Measurements from ENCODE around the gene KIF5C. TPM values are rescaled to one million over a fixed set of nuclear protein-coding genes. Genes with fewer than 3 reads are reported as not detected.

KIF5C gene
- total and polyA plus RNA-seq, 4 experiments from 2014 or later = 3.0 to 21.3 (median 13.2) TPM

DNA sequence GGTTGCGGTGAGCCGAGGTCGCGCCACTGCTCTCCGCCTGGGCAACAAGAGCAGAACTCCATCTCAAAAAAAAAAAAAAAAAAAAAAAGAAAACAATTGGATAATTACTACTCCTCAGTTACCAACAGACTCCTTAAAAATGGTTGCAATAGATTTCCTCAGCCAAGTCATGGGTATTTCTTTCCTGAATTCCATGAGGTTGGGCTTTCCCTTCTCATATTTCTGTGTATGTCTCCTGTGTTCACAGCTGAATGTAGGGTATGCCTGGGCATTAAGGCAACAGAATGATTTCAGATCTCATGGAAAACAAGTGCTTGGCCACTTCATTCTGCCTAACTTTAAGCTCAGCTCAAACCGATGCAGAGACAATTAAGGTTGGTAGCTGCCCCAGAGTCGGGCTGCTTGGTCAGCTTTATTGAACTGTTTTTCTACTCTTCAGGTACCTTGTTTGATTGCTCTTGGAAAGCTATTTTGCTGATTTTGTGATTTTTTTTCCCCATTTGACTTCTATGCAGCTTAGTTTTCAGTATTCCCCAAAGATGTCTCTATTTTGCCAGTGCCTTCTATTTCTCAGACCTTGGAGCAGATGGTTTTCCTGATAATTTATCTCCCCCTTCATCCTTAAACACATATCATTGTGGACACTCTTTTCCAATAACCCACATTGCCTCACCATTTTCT is 24.8 kb downstream of the KIF5C start:
- Mint-ChIP-seq H3K27me3 (no peaks in the 10 kb centered on the region), H3K27ac (no peak overlapping the region), H3K4me3 (no peak overlapping the region), H3K9me3 (peaks cover 0 to 1% (median 0%) of the 10 kb centered on the region in 8 donors), H3K36me3 (peaks cover 5 to 15% of the 10 kb centered on the region in 2 donors), H3K4me1 (peaks cover 0 to 4% (median under 1%) of the 10 kb centered on the region in 4 donors)
- no peaks in the 10 kb centered on the region for H3K36me3 ChIP-seq (ENCODE audit: insufficient read depth, low read length)
- no peaks in the 10 kb centered on the region for H3K4me1 ChIP-seq (ENCODE audit: insufficient read depth, low read length)
- intact Hi-C loops (cut with micrococcal nuclease) = no loop called here
- POLR2A ChIA-PET (ENCODE audit: partially characterized antibody) = no interaction called here
- H3K27ac ChIP-seq (ENCODE audit: low read depth, low read length) = no peak overlapping the region
- CTCF ChIA-PET (ENCODE audit: partially characterized antibody) = interaction anchor here (2.6 kb wide), 1 partner anchor 27 kb away, joined by 8 read pairs; no protein-coding TSS in a partner anchor
- no peak overlapping the region for H3K4me3 ChIP-seq (ENCODE audit: low read length in 2 of 2)
- H3K9me3 ChIP-seq (ENCODE audit: control insufficient read depth in 1 of 2, low read length in 2 of 2) = no peaks in the 10 kb centered on the region
- no peaks in the 10 kb centered on the region for H3K27me3 ChIP-seq (ENCODE audit: insufficient read depth, low read length)
- DNase-seq = no peak

DNA sequence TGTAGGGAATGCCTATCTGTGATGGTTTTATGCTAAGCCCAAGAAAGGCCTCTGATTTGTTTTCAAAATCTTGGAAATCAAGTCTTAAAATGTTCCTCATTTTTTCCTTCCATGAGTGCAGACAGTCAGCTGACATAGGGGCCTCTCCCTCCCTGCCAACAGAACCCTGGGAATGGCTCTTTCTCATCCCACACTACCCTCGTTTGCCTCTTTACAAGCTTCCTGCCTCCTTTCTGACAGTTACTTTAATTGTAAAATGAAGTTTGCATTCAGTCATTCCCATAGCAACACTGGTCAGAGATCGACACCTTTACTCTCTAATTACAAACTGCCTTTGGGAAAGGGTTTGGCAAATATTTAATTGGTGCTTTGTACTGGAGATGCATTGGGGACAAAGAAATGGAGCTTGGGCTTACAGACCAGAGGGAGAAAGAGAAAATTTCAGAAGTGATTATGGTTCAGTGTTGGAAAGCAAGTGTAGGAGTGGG is 25.4 kb downstream of the KIF5C start:
- H3K4me1 Mint-ChIP-seq = peaks cover 0 to 4% (median 1%) of the 10 kb centered on the region in 4 donors
- no peak for DNase-seq
- Histone ChIP-seq H3K36me3 (ENCODE audit: insufficient read depth, low read length) (no peaks in the 10 kb centered on the region), H3K9me3 (ENCODE audit: control insufficient read depth in 1 of 2, low read length in 2 of 2) (no peaks in the 10 kb centered on the region), H3K27me3 (ENCODE audit: insufficient read depth, low read length) (no peaks in the 10 kb centered on the region), H3K4me1 (ENCODE audit: insufficient read depth, low read length) (no peaks in the 10 kb centered on the region), H3K4me3 (ENCODE audit: low read length in 2 of 2) (no peak overlapping the region), H3K27ac (ENCODE audit: low read depth, low read length) (no peak overlapping the region)
- no peak overlapping the region for H3K4me3 Mint-ChIP-seq
- peaks cover 6 to 15% of the 10 kb centered on the region in 2 donors for H3K36me3 Mint-ChIP-seq
- ChIA-PET POLR2A (ENCODE audit: partially characterized antibody) (no interaction called here), CTCF (ENCODE audit: partially characterized antibody) (interaction anchor here (2.6 kb wide), 1 partner anchor 26 kb away, joined by 8 read pairs; no protein-coding TSS in a partner anchor)
- H3K9me3 Mint-ChIP-seq = peaks cover 0 to 1% (median 0%) of the 10 kb centered on the region in 8 donors
- H3K27ac Mint-ChIP-seq = no peak overlapping the region
- intact Hi-C loops (cut with micrococcal nuclease) = no loop called here
- H3K27me3 Mint-ChIP-seq = no peaks in the 10 kb centered on the region

DNA sequence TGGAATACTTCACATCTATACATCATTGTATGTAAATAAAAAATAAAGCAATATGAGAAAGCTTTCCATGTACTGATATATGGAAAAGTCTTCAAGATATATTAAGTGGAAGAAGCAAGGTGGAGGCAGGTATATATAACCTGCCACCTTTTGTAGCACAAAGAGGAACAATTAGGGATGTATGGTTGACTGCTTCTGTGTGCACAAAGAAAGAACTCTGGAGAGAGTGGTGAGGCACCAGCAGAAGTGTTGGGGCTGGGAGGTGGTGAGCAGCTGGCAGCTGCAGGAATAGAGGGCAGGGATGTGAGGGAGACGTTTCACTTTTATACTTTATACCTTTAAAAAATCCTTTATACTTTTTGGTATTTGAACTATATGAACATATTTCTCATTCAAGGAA is 26.1 kb downstream of the KIF5C start:
- Mint-ChIP-seq H3K9me3 (peaks cover 0 to 3% (median 0%) of the 10 kb centered on the region in 8 donors), H3K4me1 (peaks cover 0 to 4% (median 2%) of the 10 kb centered on the region in 4 donors), H3K27me3 (no peaks in the 10 kb centered on the region), H3K4me3 (no peak overlapping the region), H3K27ac (peak overlapping the region in 1 of 7 donors; percentile 9), H3K36me3 (peaks cover 7 to 20% of the 10 kb centered on the region in 2 donors)
- no peaks in the 10 kb centered on the region for H3K9me3 ChIP-seq (ENCODE audit: control insufficient read depth in 1 of 2, low read length in 2 of 2)
- H3K27ac ChIP-seq (ENCODE audit: low read depth, low read length) = no peak overlapping the region
- no peaks in the 10 kb centered on the region for H3K36me3 ChIP-seq (ENCODE audit: insufficient read depth, low read length)
- H3K27me3 ChIP-seq (ENCODE audit: insufficient read depth, low read length) = no peaks in the 10 kb centered on the region
- DNase-seq = no peak
- H3K4me1 ChIP-seq (ENCODE audit: insufficient read depth, low read length) = no peaks in the 10 kb centered on the region
- intact Hi-C loops (cut with micrococcal nuclease) = no loop called here
- H3K4me3 ChIP-seq (ENCODE audit: low read length in 2 of 2) = no peak overlapping the region
- CTCF ChIA-PET (ENCODE audit: partially characterized antibody) = interaction anchor here (2.6 kb wide), 1 partner anchor 26 kb away, joined by 8 read pairs; no protein-coding TSS in a partner anchor
- POLR2A ChIA-PET (ENCODE audit: partially characterized antibody) = no interaction called here

DNA sequence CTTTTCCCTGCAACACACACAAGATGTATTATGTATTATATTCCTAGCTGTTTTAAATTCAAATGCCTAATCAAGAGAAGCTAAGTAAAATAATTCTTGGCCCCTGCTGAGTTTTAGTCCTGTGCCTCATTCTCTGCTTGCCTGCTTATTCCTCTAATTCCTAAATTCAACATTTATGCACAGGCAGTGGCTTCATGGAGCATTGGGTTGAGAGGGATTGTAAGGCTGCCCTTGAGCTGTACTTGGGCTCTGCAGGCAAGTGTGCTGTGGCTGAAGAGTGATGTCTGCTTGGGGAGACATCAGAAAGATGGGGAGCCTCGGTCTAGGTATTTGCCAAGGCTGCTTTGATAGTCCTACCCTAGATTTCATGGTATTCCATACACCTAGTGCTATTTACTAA is 27.8 kb downstream of the KIF5C start:
- intact Hi-C loops (cut with micrococcal nuclease) = no loop called here
- no peaks in the 10 kb centered on the region for H3K9me3 ChIP-seq (ENCODE audit: control insufficient read depth in 1 of 2, low read length in 2 of 2)
- H3K36me3 ChIP-seq (ENCODE audit: insufficient read depth, low read length) = no peaks in the 10 kb centered on the region
- CTCF ChIA-PET (ENCODE audit: partially characterized antibody) = no interaction called here
- peaks cover 0 to 4% (median 2%) of the 10 kb centered on the region in 4 donors for H3K4me1 Mint-ChIP-seq
- peaks cover 0 to 3% (median 0%) of the 10 kb centered on the region in 8 donors for H3K9me3 Mint-ChIP-seq
- peaks cover 7 to 26% of the 10 kb centered on the region in 2 donors for H3K36me3 Mint-ChIP-seq
- POLR2A ChIA-PET (ENCODE audit: partially characterized antibody) = no interaction called here
- DNase-seq = no peak
- no peak overlapping the region for H3K4me3 ChIP-seq (ENCODE audit: low read length in 2 of 2)
- no peaks in the 10 kb centered on the region for H3K27me3 ChIP-seq (ENCODE audit: insufficient read depth, low read length)
- H3K27me3 Mint-ChIP-seq = no peaks in the 10 kb centered on the region
- H3K4me1 ChIP-seq (ENCODE audit: insufficient read depth, low read length) = no peaks in the 10 kb centered on the region
- H3K27ac ChIP-seq (ENCODE audit: low read depth, low read length) = no peak overlapping the region
- no peak overlapping the region for H3K4me3 Mint-ChIP-seq
- H3K27ac Mint-ChIP-seq = peak overlapping the region in 1 of 7 donors; percentile 37

DNA sequence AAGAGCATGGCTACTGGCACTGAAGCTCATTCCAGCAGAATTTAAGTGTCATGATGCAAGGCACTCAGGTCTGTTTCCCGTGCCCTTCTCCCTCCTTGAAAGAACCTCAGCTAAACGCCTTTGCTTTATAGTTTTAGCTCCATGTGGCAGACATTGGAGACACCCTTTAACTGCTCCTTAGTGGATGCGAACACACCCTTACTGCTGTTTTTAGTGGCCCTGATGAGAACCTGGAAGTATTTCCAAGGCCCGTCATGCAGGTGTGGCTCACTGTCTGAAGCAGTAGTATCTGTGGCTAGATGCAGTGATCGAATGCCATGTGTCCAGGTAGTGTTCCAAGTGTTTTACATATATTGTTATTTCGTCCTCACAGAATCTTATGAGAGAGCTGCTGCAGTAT is 28.3 kb downstream of the KIF5C start:
- Mint-ChIP-seq H3K4me1 (peaks cover 0 to 4% (median 2%) of the 10 kb centered on the region in 4 donors), H3K36me3 (peaks cover 7 to 26% of the 10 kb centered on the region in 2 donors), H3K27ac (peak overlapping the region in 1 of 7 donors; percentile 11), H3K4me3 (no peak overlapping the region), H3K27me3 (no peaks in the 10 kb centered on the region), H3K9me3 (peaks cover 0 to 3% (median 0%) of the 10 kb centered on the region in 8 donors)
- DNase-seq = no peak
- Histone ChIP-seq H3K4me3 (ENCODE audit: low read length in 2 of 2) (no peak overlapping the region), H3K4me1 (ENCODE audit: insufficient read depth, low read length) (no peaks in the 10 kb centered on the region), H3K27me3 (ENCODE audit: insufficient read depth, low read length) (no peaks in the 10 kb centered on the region), H3K9me3 (ENCODE audit: control insufficient read depth in 1 of 2, low read length in 2 of 2) (no peaks in the 10 kb centered on the region), H3K27ac (ENCODE audit: low read depth, low read length) (no peak overlapping the region), H3K36me3 (ENCODE audit: insufficient read depth, low read length) (no peaks in the 10 kb centered on the region)
- intact Hi-C loops (cut with micrococcal nuclease) = no loop called here
- ChIA-PET CTCF (ENCODE audit: partially characterized antibody) (no interaction called here), POLR2A (ENCODE audit: partially characterized antibody) (no interaction called here)

DNA sequence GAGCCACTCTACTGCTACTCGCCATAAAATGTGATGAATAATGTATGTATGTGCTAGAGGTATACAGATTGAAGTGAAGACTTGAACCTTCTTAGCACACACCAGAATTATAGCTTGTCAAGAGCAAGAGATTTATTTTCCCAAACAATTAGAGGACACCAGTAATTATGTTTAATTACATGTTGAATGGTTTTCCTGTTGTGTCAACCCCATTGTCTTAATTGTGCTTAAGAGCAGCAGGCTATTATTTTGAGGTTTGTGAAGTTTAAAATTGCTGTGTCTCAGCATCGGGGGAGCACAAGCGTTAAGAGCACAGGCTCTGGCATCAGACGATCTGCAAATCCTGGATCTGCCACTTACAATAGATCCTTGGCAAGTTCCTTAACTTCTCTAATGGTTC is 29.0 kb downstream of the KIF5C start:
- ChIA-PET CTCF (ENCODE audit: partially characterized antibody) (no interaction called here), POLR2A (ENCODE audit: partially characterized antibody) (no interaction called here)

DNA sequence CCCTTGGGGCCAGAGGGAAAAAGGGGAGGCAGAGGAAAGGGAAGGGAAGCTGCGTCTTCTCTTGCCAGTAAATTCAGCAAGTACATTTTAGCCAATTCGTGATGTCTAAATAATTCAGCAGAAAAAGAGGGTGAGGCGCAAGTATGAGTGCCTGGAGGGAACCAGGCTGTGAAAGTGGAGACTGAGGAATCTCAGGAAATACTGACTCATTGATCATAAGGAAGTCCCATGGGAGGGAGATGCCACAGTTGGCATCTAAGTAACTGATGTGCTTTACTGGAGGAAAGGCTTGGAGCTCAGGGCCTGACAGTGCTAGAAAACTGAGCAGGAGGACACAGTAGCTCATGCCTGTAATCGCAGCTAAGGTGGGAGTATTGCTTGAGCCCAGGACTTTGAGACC is 31.1 kb downstream of the KIF5C start:
- peaks cover 0 to 10% (median 8%) of the 10 kb centered on the region in 4 donors for H3K4me1 Mint-ChIP-seq
- H3K27ac Mint-ChIP-seq = no peak overlapping the region
- ChIA-PET POLR2A (ENCODE audit: partially characterized antibody) (no interaction called here), CTCF (ENCODE audit: partially characterized antibody) (no interaction called here)
- H3K36me3 Mint-ChIP-seq = peaks cover 10 to 30% of the 10 kb centered on the region in 2 donors
- H3K4me3 Mint-ChIP-seq = no peak overlapping the region
- Histone ChIP-seq H3K27ac (ENCODE audit: low read depth, low read length) (no peak overlapping the region), H3K36me3 (ENCODE audit: insufficient read depth, low read length) (no peaks in the 10 kb centered on the region), H3K9me3 (ENCODE audit: control insufficient read depth in 1 of 2, low read length in 2 of 2) (no peaks in the 10 kb centered on the region), H3K27me3 (ENCODE audit: insufficient read depth, low read length) (no peaks in the 10 kb centered on the region), H3K4me1 (ENCODE audit: insufficient read depth, low read length) (no peaks in the 10 kb centered on the region), H3K4me3 (ENCODE audit: low read length in 2 of 2) (no peak overlapping the region)
- no peaks in the 10 kb centered on the region for H3K27me3 Mint-ChIP-seq
- no peak for DNase-seq
- intact Hi-C loops (cut with micrococcal nuclease) = no loop called here
- H3K9me3 Mint-ChIP-seq = peaks cover 0 to 3% (median 0%) of the 10 kb centered on the region in 8 donors

More for the DNA sequence above, 29.0 kb downstream of the KIF5C start:
- H3K27me3 ChIP-seq (ENCODE audit: insufficient read depth, low read length) = no peaks in the 10 kb centered on the region
- H3K4me1 Mint-ChIP-seq = peaks cover 0 to 4% (median 2%) of the 10 kb centered on the region in 4 donors
- H3K36me3 ChIP-seq (ENCODE audit: insufficient read depth, low read length) = no peaks in the 10 kb centered on the region
- no peaks in the 10 kb centered on the region for H3K9me3 ChIP-seq (ENCODE audit: control insufficient read depth in 1 of 2, low read length in 2 of 2)
- H3K4me3 ChIP-seq (ENCODE audit: low read length in 2 of 2) = no peak overlapping the region
- H3K9me3 Mint-ChIP-seq = peaks cover 0 to 3% (median 0%) of the 10 kb centered on the region in 8 donors
- intact Hi-C loops (cut with micrococcal nuclease) = no loop called here
- no peak overlapping the region for H3K4me3 Mint-ChIP-seq
- no peaks in the 10 kb centered on the region for H3K27me3 Mint-ChIP-seq
- H3K27ac Mint-ChIP-seq = no peak overlapping the region
- no peak overlapping the region for H3K27ac ChIP-seq (ENCODE audit: low read depth, low read length)
- H3K36me3 Mint-ChIP-seq = peaks cover 7 to 26% of the 10 kb centered on the region in 2 donors
- no peaks in the 10 kb centered on the region for H3K4me1 ChIP-seq (ENCODE audit: insufficient read depth, low read length)
- DNase-seq = no peak
